IPS DF 6.9 (cell line): ENCODE results near the gene HIPK1.

Experiments used
- DNase-seq: peaks from one replicate; pipeline ENCODE4 v3.0.0-alpha.2; 2013; ENCODE audit warnings: low read depth, low spot score
- H3K27ac ChIP-seq: one replicate; pipeline ENCODE4 v1.5.1; 2013; ENCODE audit warnings: low read length, control low read depth
- H3K27me3 ChIP-seq: 2 replicates; pipeline ENCODE4 v1.6.1; 2013; ENCODE audit warnings: mild to moderate bottlenecking, low read length; ENCODE audit not compliant: control insufficient read depth, insufficient read depth
- H3K36me3 ChIP-seq: 2 replicates; pipeline ENCODE4 v1.6.1; 2013; ENCODE audit warnings: low read length; ENCODE audit not compliant: control insufficient read depth, insufficient read depth
- H3K4me1 ChIP-seq: 2 replicates; pipeline ENCODE4 v1.6.1; 2013; ENCODE audit warnings: low read length; ENCODE audit not compliant: control insufficient read depth, insufficient read depth
- H3K4me3 ChIP-seq: 2 replicates; pipeline ENCODE4 v1.5.1; 2013; ENCODE audit warnings: mild to moderate bottlenecking, low read length
- H3K9me3 ChIP-seq: 2 replicates; pipeline ENCODE4 v1.6.1; 2013; ENCODE audit warnings: low read length, inconsistent platforms; ENCODE audit not compliant: control insufficient read depth, insufficient read depth
- WGBS: extraction: QIAGEN DNeasy Blood & Tissue Kit; methylation state at CpG from one replicate; pipeline ENCODE4 v1.1.7; 2013; ENCODE audit warnings: mixed read lengths, missing lambda C conversion rate; ENCODE audit not compliant: insufficient read length, insufficient coverage; 5-methylcytosine and 5-hydroxymethylcytosine counted together

Gene HIPK1

GRCh38 chr1:114025609-114026401, 96.7 kb downstream of the HIPK1 start:
- no peak for DNase-seq
- no peaks in the 10 kb centered on the region for H3K9me3 ChIP-seq
- no peaks in the 10 kb centered on the region for H3K36me3 ChIP-seq
- no peaks in the 10 kb centered on the region for H3K4me1 ChIP-seq
- no peaks in the 10 kb centered on the region for H3K27me3 ChIP-seq
- no peak overlapping the region for H3K27ac ChIP-seq
- H3K4me3 ChIP-seq, result no peak overlapping the region
- no CpG with 5 or more reads among the region's 5 CpGs for WGBS

- Histone ChIP-seq H3K36me3 (no peaks in the 10 kb centered on the region), H3K27ac (no peak overlapping the region), H3K4me1 (no peaks in the 10 kb centered on the region), H3K9me3 (no peaks in the 10 kb centered on the region), H3K27me3 (no peaks in the 10 kb centered on the region), H3K4me3 (no peak overlapping the region)
- WGBS, result no CpG with 5 or more reads among the region's 6 CpGs
- DNase-seq, result no peak
Measured at GRCh38 chr1:114026797-114027196, 97.7 kb downstream of the HIPK1 start.
